Measurements from ENCODE around the gene ZDHHC8.
A peak's percentile ranks its signal among the peaks of the same experiment; 100 is the strongest.

Gene ZDHHC8

DNA sequence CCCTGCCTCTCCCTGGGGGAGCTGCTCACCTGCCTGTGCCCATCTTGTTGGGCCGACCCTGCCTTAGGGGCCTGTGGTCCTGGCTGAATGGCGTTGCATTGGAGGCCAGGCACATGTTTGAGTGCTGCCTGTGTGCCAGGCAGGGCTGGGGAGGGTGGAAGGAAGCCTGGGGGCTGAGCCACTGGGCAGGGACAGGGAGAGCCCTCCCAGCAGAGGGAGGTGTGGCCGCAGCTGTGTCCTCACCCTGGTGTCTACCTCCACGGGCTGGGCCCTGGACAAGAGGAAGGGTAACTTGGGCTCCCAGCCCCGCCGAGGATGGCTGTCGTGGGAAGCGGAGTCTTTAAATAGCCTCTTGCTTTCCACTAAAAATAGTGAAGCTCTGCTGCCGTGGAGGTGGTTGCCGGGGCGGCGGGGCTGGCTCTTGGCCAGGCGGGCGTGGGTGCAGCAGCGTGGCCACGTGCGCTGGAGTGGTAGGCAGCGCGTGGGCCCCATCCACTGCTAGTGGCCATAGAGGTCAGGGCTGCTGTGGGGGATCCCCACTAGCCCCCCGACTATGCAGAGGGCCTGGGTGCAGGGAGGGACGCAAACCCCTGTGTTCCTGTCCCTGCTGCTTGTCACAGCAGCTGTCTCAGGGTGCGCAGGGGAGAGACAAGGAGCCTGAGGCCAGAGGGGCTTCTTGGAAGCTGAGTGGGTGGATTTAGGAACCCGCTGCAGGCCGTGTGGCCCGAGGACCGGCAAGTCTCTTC is 6.2 kb downstream of the ZDHHC8 start:
- peaks cover 6 to 54% (median 52%) of the 10 kb centered on the region in 5 donors for H3K4me1 ChIP-seq (ENCODE audit: control insufficient read depth in 5 of 5, insufficient read depth in 5 of 5, low read length in 5 of 5)
- H3K9me3 ChIP-seq (ENCODE audit: control insufficient read depth in 5 of 5, low read length in 5 of 5) = no peaks in the 10 kb centered on the region
- no peak overlapping the region for H3K4me3 ChIP-seq (ENCODE audit: low read depth in 1 of 5, low read length in 5 of 5)
- peaks cover 0 to 45% (median 24%) of the 10 kb centered on the region in 5 donors for H3K36me3 ChIP-seq (ENCODE audit: control insufficient read depth in 5 of 5, insufficient read depth in 5 of 5, low read length in 5 of 5)
- no peaks in the 10 kb centered on the region for H3K27me3 ChIP-seq (ENCODE audit: control insufficient read depth in 5 of 5, insufficient read depth in 4 of 5, low read length in 5 of 5)
- H3K9ac ChIP-seq (ENCODE audit: low read length in 5 of 5) = peak overlapping the region in 1 of 5 donors; percentile 43
- H3K27ac ChIP-seq (ENCODE audit: low read depth, low read length) = no peak overlapping the region

DNA sequence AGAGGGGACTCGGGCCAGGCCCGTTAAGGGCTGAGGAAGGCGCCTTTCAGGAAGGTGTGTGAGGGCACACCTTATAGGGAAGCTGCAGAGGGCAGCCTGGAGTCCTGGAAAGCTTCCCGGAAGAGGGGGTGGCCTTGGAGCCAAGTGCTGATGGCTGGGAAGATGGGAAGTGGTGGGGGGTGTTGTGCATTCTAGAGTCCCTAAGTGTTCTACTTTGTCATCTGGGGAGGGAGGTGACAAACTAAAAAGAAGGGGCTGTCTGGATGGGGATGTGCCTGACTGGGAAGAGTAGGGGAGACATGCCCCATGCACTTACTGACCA is 6.8 kb downstream of the ZDHHC8 start:
- Histone ChIP-seq H3K27me3 (ENCODE audit: control insufficient read depth in 5 of 5, insufficient read depth in 4 of 5, low read length in 5 of 5) (no peaks in the 10 kb centered on the region), H3K4me3 (ENCODE audit: low read depth in 1 of 5, low read length in 5 of 5) (no peak overlapping the region), H3K9ac (ENCODE audit: low read length in 5 of 5) (no peak overlapping the region), H3K36me3 (ENCODE audit: control insufficient read depth in 5 of 5, insufficient read depth in 5 of 5, low read length in 5 of 5) (peaks cover 0 to 50% (median 27%) of the 10 kb centered on the region in 5 donors), H3K27ac (ENCODE audit: low read depth, low read length) (no peak overlapping the region), H3K9me3 (ENCODE audit: control insufficient read depth in 5 of 5, low read length in 5 of 5) (no peaks in the 10 kb centered on the region), H3K4me1 (ENCODE audit: control insufficient read depth in 5 of 5, insufficient read depth in 5 of 5, low read length in 5 of 5) (peaks cover 6 to 49% (median 47%) of the 10 kb centered on the region in 5 donors)

DNA sequence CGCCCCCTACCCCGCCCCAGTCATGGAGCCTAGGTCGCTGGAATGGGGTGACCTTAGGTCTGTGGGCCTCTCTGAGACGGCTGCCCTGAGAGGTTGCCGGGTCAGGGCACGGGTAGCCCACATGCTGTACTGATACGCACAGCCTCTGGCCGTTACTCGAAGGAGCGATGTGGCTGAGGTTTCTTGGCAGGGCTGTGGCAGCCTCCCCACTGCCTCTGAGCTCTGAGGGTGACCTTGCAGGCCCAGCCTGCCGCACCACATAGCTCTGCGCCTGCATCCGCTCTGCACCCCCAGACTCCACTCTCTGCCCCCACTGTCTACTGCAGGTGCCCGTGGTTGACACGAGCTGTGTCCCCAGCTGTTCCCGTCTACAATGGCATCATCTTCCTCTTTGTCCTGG is 7.3 kb downstream of the ZDHHC8 start:
- H3K27me3 ChIP-seq (ENCODE audit: control insufficient read depth in 5 of 5, insufficient read depth in 4 of 5, low read length in 5 of 5) = no peaks in the 10 kb centered on the region
- no peak overlapping the region for H3K27ac ChIP-seq (ENCODE audit: low read depth, low read length)
- no peak overlapping the region for H3K9ac ChIP-seq (ENCODE audit: low read length in 5 of 5)
- peaks cover 6 to 44% (median 42%) of the 10 kb centered on the region in 5 donors for H3K4me1 ChIP-seq (ENCODE audit: control insufficient read depth in 5 of 5, insufficient read depth in 5 of 5, low read length in 5 of 5)
- peaks cover 0 to 55% (median 32%) of the 10 kb centered on the region in 5 donors for H3K36me3 ChIP-seq (ENCODE audit: control insufficient read depth in 5 of 5, insufficient read depth in 5 of 5, low read length in 5 of 5)
- H3K4me3 ChIP-seq (ENCODE audit: low read depth in 1 of 5, low read length in 5 of 5) = no peak overlapping the region
- H3K9me3 ChIP-seq (ENCODE audit: control insufficient read depth in 5 of 5, low read length in 5 of 5) = no peaks in the 10 kb centered on the region

DNA sequence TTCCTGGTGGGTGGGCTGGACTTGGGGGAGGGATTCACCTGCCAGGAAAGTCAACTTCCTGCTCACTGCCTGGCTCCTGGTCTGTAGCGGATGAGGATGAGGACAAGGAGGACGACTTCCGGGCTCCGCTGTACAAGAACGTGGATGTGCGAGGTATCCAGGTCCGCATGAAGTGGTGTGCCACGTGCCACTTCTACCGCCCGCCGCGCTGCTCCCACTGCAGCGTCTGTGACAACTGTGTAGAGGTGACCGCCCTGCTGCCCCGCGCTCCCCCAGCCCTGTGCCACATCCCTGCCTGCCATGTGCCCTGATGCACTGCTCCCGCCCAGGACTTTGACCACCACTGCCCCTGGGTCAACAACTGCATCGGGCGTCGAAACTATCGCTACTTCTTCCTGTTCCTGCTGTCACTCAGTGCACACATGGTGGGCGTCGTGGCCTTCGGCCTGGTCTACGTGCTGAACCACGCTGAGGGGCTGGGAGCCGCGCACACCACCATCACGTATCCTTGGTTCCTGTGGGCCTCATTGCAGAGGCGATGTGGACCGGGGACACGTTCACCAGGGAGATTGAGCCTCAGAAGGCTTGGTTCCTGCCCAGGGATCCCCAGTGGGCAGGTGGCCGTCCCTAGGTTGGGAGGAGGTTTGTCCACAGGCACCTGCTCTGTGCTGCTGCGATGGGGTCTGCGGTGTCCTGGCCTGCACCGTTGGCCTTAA is 7.9 kb downstream of the ZDHHC8 start:
- Histone ChIP-seq H3K9me3 (ENCODE audit: control insufficient read depth in 5 of 5, low read length in 5 of 5) (no peaks in the 10 kb centered on the region), H3K36me3 (ENCODE audit: control insufficient read depth in 5 of 5, insufficient read depth in 5 of 5, low read length in 5 of 5) (peaks cover 0 to 61% (median 37%) of the 10 kb centered on the region in 5 donors), H3K4me3 (ENCODE audit: low read depth in 1 of 5, low read length in 5 of 5) (no peak overlapping the region), H3K27ac (ENCODE audit: low read depth, low read length) (no peak overlapping the region), H3K4me1 (ENCODE audit: control insufficient read depth in 5 of 5, insufficient read depth in 5 of 5, low read length in 5 of 5) (peaks cover 6 to 37% (median 36%) of the 10 kb centered on the region in 5 donors), H3K9ac (ENCODE audit: low read length in 5 of 5) (no peak overlapping the region), H3K27me3 (ENCODE audit: control insufficient read depth in 5 of 5, insufficient read depth in 4 of 5, low read length in 5 of 5) (no peaks in the 10 kb centered on the region)

DNA sequence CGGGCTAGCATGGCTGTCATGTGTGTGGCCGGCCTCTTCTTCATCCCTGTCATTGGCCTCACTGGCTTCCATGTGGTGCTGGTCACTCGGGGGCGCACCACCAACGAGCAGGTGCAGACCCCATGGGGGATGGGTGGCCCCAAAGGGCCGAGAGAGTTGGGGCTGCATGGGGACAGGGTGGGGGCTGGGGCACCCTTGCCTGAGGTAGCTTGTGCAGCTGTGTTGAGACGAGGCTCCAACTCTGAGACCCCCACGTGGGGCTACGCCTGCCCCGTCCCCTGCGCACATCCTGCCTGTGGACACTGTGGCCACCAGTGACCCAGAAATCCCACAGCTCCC is 8.5 kb downstream of the ZDHHC8 start:
- peaks cover 0 to 65% (median 37%) of the 10 kb centered on the region in 5 donors for H3K36me3 ChIP-seq (ENCODE audit: control insufficient read depth in 5 of 5, insufficient read depth in 5 of 5, low read length in 5 of 5)
- no peak overlapping the region for H3K4me3 ChIP-seq (ENCODE audit: low read depth in 1 of 5, low read length in 5 of 5)

DNA sequence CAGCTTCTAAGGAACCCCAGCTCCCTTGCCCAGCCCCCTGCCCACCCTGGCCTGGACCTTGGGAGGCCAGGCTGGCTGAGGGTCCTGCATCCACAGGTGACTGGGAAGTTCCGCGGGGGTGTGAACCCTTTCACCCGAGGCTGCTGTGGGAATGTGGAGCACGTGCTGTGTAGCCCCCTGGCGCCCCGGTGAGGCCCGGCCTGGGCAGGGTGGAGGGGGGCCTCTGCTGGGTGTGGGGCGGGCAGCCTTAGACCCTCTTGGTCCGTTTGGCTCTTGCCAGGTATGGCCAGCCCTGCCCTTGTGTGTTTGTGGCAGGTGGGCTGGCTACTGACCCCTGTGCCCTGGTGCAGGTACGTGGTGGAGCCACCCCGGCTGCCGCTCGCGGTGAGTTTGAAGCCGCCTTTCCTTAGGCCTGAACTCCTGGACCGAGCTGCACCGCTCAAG is 8.9 kb downstream of the ZDHHC8 start:
- H3K9ac ChIP-seq (ENCODE audit: low read length in 5 of 5) = no peak overlapping the region
- peaks cover 6 to 29% (median 26%) of the 10 kb centered on the region in 5 donors for H3K4me1 ChIP-seq (ENCODE audit: control insufficient read depth in 5 of 5, insufficient read depth in 5 of 5, low read length in 5 of 5)
- no peak overlapping the region for H3K4me3 ChIP-seq (ENCODE audit: low read depth in 1 of 5, low read length in 5 of 5)
- peaks cover 0 to 68% (median 40%) of the 10 kb centered on the region in 5 donors for H3K36me3 ChIP-seq (ENCODE audit: control insufficient read depth in 5 of 5, insufficient read depth in 5 of 5, low read length in 5 of 5)
- H3K27ac ChIP-seq (ENCODE audit: low read depth, low read length) = no peak overlapping the region
- H3K27me3 ChIP-seq (ENCODE audit: control insufficient read depth in 5 of 5, insufficient read depth in 4 of 5, low read length in 5 of 5) = no peaks in the 10 kb centered on the region
- no peaks in the 10 kb centered on the region for H3K9me3 ChIP-seq (ENCODE audit: control insufficient read depth in 5 of 5, low read length in 5 of 5)

More for the DNA sequence above, 8.5 kb downstream of the ZDHHC8 start:
- no peaks in the 10 kb centered on the region for H3K27me3 ChIP-seq (ENCODE audit: control insufficient read depth in 5 of 5, insufficient read depth in 4 of 5, low read length in 5 of 5)
- H3K9ac ChIP-seq (ENCODE audit: low read length in 5 of 5) = no peak overlapping the region
- H3K4me1 ChIP-seq (ENCODE audit: control insufficient read depth in 5 of 5, insufficient read depth in 5 of 5, low read length in 5 of 5) = peaks cover 6 to 33% (median 31%) of the 10 kb centered on the region in 5 donors
- no peaks in the 10 kb centered on the region for H3K9me3 ChIP-seq (ENCODE audit: control insufficient read depth in 5 of 5, low read length in 5 of 5)
- H3K27ac ChIP-seq (ENCODE audit: low read depth, low read length) = no peak overlapping the region

DNA sequence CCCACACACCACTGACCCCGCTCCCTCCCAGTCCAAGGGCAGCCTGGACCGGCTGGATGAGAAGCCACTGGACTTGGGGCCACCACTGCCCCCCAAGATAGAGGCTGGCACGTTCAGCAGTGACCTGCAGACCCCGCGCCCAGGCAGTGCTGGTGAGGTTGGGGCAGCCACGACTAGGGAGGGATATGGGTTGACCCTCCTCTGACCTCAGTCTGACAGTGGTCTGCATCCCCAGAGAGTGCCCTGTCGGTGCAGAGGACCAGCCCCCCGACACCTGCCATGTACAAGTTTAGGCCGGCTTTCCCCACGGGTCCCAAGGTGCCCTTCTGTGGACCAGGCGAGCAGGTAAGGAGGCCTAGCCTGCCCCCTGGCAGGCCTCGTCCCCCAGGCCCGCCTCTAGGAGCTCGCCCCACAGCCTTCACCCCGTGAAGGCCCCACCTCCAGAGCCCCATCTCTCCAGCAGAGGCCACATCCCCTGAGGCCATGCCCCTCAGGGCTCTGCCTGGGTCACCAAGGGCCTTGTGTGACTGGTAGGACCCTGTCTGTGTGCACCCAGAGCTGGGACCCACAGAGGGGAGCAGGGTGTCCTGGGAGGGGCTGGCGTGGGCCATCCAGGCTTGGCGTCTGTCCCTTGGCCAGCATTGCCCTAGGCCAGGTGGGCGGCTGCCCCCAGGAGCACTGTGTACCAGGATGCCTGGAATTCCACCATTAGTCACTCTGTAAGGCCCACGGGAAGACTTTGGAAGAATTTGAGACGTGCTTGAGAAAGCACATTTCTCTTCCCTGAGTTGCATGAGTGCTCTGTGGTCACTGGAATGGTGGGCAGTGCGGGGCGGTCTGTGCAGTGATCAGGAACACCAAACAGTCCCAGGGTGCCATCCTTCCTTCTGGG is 9.8 kb downstream of the ZDHHC8 start:
- Histone ChIP-seq H3K4me3 (ENCODE audit: low read depth in 1 of 5, low read length in 5 of 5) (no peak overlapping the region), H3K9ac (ENCODE audit: low read length in 5 of 5) (peak overlapping the region in 1 of 5 donors; percentile 43), H3K4me1 (ENCODE audit: control insufficient read depth in 5 of 5, insufficient read depth in 5 of 5, low read length in 5 of 5) (peaks cover 3 to 20% (median 18%) of the 10 kb centered on the region in 5 donors), H3K27ac (ENCODE audit: low read depth, low read length) (no peak overlapping the region), H3K9me3 (ENCODE audit: control insufficient read depth in 5 of 5, low read length in 5 of 5) (no peaks in the 10 kb centered on the region), H3K36me3 (ENCODE audit: control insufficient read depth in 5 of 5, insufficient read depth in 5 of 5, low read length in 5 of 5) (peaks cover 0 to 64% (median 41%) of the 10 kb centered on the region in 5 donors), H3K27me3 (ENCODE audit: control insufficient read depth in 5 of 5, insufficient read depth in 4 of 5, low read length in 5 of 5) (no peaks in the 10 kb centered on the region)

- no peak overlapping the region for H3K27ac ChIP-seq (ENCODE audit: low read depth, low read length)
Measured at GRCh38 chr22:20142711-20143621, 11.4 kb downstream of the ZDHHC8 start.

More at GRCh38 chr22:20142711-20143621, 11.4 kb downstream of the ZDHHC8 start:
- no peaks in the 10 kb centered on the region for H3K9me3 ChIP-seq (ENCODE audit: control insufficient read depth in 5 of 5, low read length in 5 of 5)
- H3K4me3 ChIP-seq (ENCODE audit: low read depth in 1 of 5, low read length in 5 of 5) = no peak overlapping the region
- peaks cover 0 to 64% (median 41%) of the 10 kb centered on the region in 5 donors for H3K36me3 ChIP-seq (ENCODE audit: control insufficient read depth in 5 of 5, insufficient read depth in 5 of 5, low read length in 5 of 5)
- H3K9ac ChIP-seq (ENCODE audit: low read length in 5 of 5) = no peak overlapping the region
- H3K27me3 ChIP-seq (ENCODE audit: control insufficient read depth in 5 of 5, insufficient read depth in 4 of 5, low read length in 5 of 5) = no peaks in the 10 kb centered on the region
- H3K4me1 ChIP-seq (ENCODE audit: control insufficient read depth in 5 of 5, insufficient read depth in 5 of 5, low read length in 5 of 5) = peaks cover 0 to 5% (median 3%) of the 10 kb centered on the region in 5 donors

Data from subcutaneous abdominal adipose tissue (tissue), 5 donors.